Measurements from ENCODE around the gene IZUMO4.
"Not testable (repeated sequence)": the region's sequence is repeated elsewhere in the genome, so short reads cannot be mapped to it uniquely, and the experiment has no call there.

Gene IZUMO4

GRCh38 chr19:2129022-2129421, 32.3 kb downstream of the IZUMO4 start:
- DNase-seq: no peak

DNA sequence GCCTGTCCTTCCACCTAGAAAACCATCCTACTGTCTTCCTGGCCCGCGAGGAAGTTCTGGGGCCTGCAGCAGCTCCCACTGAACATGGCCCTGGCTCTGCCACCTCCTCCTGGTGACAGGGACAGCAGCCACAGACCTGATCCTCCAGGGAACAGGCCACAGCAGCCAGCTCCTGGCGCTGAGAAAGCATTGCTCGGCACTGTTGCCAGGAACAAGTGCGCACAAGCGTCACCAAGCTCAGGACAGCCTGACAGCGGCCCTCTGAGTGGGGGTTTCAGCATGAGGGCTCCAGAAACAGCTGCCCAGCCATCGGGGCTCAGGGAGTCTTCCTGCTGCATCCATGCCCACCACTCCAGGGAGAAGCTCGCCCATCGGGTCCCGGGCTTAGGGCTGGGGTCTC, 32.8 kb downstream of the IZUMO4 start:
- no peak for DNase-seq

DNA sequence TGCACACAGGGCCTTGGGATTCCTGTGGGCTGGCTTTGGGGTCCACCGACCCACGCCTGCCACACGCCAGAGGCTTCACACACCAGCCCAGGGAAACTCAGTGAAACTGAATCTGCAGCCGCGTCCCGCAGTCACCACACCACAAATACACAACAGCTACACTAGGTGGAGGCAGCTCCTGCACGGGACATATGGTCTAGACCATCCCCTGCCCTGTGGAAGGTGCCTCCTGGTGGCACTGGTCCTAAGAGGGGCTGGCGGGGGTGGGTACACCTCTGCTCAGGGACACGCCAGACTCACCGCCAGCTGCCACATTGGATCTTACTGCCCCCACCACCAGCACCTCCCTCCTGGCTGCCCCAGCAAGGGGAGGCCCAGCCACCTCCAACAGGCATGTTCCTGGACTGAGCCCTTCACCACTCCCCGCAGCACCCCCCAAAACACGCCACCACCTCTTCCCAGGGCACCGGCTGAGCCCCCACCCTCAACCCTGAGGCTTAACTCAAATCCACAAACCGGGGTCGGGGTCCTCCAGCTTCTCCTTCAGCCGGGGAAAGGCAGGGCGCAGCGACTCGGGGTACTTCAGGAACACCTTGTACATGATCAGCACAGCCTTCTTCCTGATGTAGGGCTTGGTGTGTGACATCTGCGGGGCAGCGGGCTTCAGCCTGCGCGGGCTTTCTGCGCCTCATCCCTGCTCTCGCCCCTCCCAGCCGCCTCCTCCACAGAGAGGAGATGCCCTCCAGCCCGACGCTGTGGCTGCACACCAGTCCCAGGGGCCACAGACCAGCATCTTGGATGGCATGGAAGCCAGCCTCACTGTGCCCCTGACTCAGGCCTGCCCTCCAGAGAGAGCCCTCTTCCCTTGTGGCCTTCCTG, 33.4 kb downstream of the IZUMO4 start:
- DNase-seq: no peak

DNA sequence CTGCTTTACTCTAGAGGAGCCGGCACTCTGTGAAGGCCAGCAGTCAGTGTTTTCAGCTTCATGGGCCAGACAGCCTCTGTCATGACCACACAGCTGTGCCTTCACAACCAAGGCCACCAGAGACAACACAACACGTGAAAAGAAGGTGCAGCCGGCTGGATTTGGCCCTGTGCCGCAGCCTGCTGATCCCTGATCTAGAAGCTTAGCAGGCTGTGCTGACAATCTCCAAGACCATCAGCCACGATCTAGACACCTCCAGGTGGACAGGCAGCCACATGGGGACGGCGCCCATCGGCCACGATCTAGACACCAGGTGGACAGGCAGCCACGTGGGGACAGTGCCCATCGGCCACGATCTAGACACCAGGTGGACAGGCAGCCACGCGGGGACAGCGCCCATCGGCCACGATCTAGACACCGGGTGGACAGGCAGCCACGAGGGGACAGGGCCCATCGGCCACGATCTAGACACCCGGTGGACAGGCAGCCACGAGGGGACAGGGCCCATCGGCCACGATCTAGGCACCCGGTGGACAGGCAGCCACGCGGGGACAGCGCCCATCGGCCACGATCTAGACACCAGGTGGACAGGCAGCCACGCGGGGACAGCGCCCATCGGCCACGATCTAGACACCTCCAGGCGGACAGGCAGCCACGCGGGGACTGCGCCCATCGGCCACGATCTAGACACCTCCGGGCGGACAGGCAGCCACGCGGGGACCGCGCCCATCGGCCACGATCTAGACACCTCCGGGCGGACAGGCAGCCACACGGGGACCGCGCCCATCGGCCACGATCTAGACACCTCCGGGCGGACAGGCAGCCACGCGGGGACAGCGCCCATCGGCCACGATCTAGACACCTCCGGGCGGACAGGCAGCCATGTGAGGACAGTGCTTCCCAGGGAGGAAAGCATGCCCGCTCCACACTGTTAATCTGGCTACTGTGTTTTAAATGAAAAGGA, 34.6 kb downstream of the IZUMO4 start:
- not testable (repeated sequence) for DNase-seq

- no peak for DNase-seq
These were observed 35.5 kb downstream of the IZUMO4 start for GRCh38 chr19:2132191-2132590.

GRCh38 chr19:2132731-2133490, 36.2 kb downstream of the IZUMO4 start:
- no peak for DNase-seq

DNA sequence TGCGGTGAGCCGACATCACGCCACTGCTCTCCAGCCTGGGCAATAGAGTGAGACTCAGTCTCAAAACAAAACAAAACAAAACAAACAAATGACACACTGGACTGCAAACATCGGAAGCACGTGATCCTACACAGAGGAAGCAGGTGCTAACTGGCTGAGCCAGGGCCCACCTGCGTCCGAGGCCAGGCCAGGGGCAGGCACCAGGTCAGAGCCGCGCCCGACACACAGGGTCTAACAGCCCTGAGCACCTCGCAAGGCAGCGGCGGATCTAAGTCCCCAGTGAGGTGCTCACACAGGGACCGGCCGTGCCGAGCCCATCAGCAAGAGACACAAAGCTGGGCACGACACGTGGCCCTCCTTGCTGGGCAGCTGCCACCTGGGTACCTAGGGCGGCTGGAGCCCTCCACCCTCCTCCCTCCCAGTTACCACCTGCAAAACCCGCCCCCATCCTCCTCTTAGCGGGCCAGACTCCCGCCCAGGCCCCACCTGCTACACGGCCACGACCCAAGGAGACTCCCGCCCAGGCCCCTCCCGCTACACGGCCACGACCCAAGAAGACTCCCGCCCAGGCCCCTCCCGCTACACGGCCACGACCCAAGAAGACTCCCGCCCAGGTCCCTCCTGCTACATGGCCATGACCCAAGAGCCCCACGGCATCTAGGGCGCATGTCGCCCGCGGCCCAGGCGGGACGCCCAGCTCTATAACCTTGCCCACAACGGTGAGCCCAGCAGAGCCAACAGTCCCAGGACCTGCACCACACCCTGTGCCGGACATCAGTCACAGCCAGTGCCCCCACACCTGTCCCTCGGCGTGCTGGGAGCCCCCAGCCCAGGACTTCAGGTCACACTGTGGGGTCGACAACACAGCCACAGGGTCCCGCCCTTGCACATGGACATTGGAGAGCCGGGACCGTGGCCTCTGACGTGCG, 39.0 kb downstream of the IZUMO4 start:
- DNase-seq: no peak

- no peak for DNase-seq
These were observed 40.1 kb downstream of the IZUMO4 start for GRCh38 chr19:2136796-2137195.

GRCh38 chr19:2138061-2138728, 41.5 kb downstream of the IZUMO4 start:
- DNase-seq: no peak

GRCh38 chr19:2139385-2140137, 42.8 kb downstream of the IZUMO4 start:
- DNase-seq: peak; percentile 15

- DNase-seq: peak; percentile 17
These were observed 43.4 kb downstream of the IZUMO4 start for GRCh38 chr19:2140138-2140569.

- DNase-seq: no peak
These were observed 45.6 kb downstream of the IZUMO4 start for GRCh38 chr19:2142173-2142829.

GRCh38 chr19:2144190-2144589, 47.5 kb downstream of the IZUMO4 start:
- DNase-seq: no peak

DNA sequence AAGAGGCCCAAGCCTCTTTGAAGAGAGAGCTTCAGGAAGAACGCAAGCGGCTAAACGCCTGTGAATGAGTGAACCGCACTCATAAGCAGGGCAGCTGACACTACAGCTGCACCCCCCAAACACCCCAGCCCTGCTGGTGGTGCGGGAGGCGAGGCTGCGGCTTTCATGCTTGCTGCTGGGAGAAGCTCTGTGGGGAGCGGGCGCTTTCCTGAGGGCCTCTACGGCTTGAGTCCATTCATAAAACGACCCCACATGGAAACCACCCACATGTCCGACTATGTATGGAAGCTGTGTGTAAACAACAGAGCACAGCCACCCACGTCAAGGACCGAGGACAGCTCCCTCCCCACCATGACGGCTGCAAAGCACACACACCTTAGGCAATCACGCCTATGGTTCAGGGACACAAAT, 49.1 kb downstream of the IZUMO4 start:
- no peak for DNase-seq

DNA sequence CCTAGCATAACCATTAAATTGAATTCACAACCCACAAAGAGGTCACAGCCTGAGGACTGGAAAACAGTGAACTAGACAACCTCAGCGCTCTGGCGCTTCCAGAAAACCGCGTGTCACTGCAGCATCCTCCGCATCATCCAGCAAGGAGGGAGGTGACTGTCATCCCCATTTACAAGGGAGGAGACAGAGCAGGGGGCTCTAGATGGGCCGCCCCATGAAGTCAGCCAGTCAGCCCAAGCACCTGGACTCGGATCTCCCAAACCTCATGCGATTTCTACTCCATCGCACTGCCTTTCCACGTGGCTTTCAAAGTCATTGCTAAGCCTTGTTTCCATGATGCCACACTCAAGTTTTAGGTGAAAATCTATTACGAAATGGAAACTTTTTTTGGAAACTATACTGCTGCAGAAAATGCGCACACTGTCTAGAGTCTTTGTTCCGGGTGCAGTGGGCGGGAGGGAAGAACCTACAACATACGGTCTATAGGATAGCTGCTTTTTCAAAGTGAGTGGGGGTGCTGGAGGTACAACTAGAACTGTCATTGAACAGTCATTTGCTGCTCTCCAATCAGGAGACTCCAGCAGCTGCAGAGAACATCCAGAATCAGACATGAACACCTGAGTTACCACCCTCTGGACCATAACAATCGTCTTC, 51.9 kb downstream of the IZUMO4 start:
- no peak for DNase-seq
